ENCODE measurements around the gene SIDT1. TPM values are rescaled to one million over a fixed set of nuclear protein-coding genes. Genes with fewer than 3 reads are reported as not detected.

SIDT1 gene
- polyA plus RNA-seq, 6 donors from 2014 or later, result 34.9 to 116 (median 54.8) TPM

- Mint-ChIP-seq H3K4me3 (no peak overlapping the region), H3K4me1 (peaks cover 29 to 34% (median 30%) of the 10 kb centered on the region in 3 donors), H3K9me3 (no peaks in the 10 kb centered on the region), H3K36me3 (peaks cover 0 to 8% of the 10 kb centered on the region in 2 donors), H3K27ac (peak overlapping the region in 2 of 6 donors; percentile 25 to 51), H3K27me3 (no peaks in the 10 kb centered on the region)
- DNase-seq, result no peak
- ATAC-seq (ENCODE audit: low read depth in 2 of 2), result no peak
Observed at GRCh38 chr3:113555138-113555537, 22.8 kb downstream of the SIDT1 start.

GRCh38 chr3:113556316-113556945 lies 24.1 kb downstream of the SIDT1 start:
- H3K27me3 Mint-ChIP-seq, result no peaks in the 10 kb centered on the region

GRCh38 chr3:113556946-113557335 lies 24.6 kb downstream of the SIDT1 start:
- H3K9me3 Mint-ChIP-seq, result no peaks in the 10 kb centered on the region

More at GRCh38 chr3:113556316-113556945, 24.1 kb downstream of the SIDT1 start:
- Mint-ChIP-seq H3K4me1 (peaks cover 26 to 43% (median 34%) of the 10 kb centered on the region in 3 donors), H3K9me3 (no peaks in the 10 kb centered on the region), H3K36me3 (peaks cover 0 to 8% of the 10 kb centered on the region in 2 donors), H3K27ac (no peak overlapping the region), H3K4me3 (no peak overlapping the region)
- no peak for ATAC-seq (ENCODE audit: low read depth in 2 of 2)
- DNase-seq, result no peak

DNA sequence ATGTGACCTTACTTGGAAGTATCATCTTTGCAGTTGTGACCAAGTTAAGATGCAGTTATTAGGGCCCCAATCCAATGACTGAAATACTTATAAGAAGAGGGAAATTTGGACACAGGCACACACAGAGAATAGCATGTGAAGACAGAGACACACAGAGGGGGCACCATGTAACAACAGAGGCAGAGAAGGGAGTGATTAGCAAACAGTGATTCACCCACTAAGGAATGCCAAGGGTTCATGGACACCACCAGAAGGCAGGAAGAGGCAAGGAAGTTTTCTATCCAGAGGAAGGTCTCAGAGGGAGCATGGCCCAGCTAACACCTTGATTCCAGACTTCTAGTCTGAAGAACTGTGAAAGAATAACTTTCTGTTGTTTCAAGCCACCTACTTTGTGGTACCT lies 25.0 kb downstream of the SIDT1 start:
- Mint-ChIP-seq H3K4me3 (no peak overlapping the region), H3K36me3 (peaks cover 0 to 8% of the 10 kb centered on the region in 2 donors), H3K9me3 (no peaks in the 10 kb centered on the region), H3K27me3 (no peaks in the 10 kb centered on the region), H3K27ac (peak overlapping the region in 2 of 6 donors; percentile 48 to 58), H3K4me1 (peaks cover 21 to 40% (median 33%) of the 10 kb centered on the region in 3 donors)
- ATAC-seq (ENCODE audit: low read depth in 2 of 2) (no peak), DNase-seq (no peak)

More at GRCh38 chr3:113556946-113557335, 24.6 kb downstream of the SIDT1 start:
- Mint-ChIP-seq H3K4me1 (peaks cover 25 to 43% (median 37%) of the 10 kb centered on the region in 3 donors), H3K4me3 (no peak overlapping the region), H3K27ac (peak overlapping the region in 1 of 6 donors; percentile 48), H3K36me3 (peaks cover 0 to 8% of the 10 kb centered on the region in 2 donors), H3K27me3 (no peaks in the 10 kb centered on the region)
- ATAC-seq (ENCODE audit: low read depth in 2 of 2), result no peak
- no peak for DNase-seq

- Mint-ChIP-seq H3K4me1 (peaks cover 21 to 33% (median 29%) of the 10 kb centered on the region in 3 donors), H3K36me3 (peaks cover under 1 to 8% of the 10 kb centered on the region in 2 donors)
Observed at GRCh38 chr3:113559009-113559408, 26.7 kb downstream of the SIDT1 start.

DNA sequence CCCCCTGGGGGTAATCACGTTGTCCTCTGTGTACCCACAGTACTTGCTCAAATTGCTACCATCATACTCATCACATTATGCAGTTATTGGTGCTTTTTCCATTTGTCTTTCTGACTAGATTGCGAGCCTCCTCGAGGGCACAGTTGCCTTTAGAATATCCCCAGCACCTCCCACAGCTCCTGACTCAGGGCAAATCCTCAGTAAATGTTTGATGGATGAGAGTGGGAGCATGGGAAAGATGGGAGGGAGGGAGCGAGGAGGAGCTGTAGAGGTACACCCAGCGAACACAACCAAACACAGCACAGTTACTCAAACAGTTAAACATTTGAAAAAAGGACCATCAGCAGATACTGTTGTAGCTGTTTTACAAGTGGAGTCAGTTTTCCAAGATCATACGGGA lies 27.9 kb downstream of the SIDT1 start:
- Mint-ChIP-seq H3K4me3 (no peak overlapping the region), H3K27ac (peak overlapping the region in 2 of 6 donors; percentile 23 to 51), H3K36me3 (peaks cover 8% of the 10 kb centered on the region in 2 donors), H3K27me3 (no peaks in the 10 kb centered on the region), H3K9me3 (no peaks in the 10 kb centered on the region), H3K4me1 (peaks cover 22 to 33% (median 28%) of the 10 kb centered on the region in 3 donors)
- ATAC-seq (ENCODE audit: low read depth in 2 of 2) (no peak), DNase-seq (no peak)

More at GRCh38 chr3:113559009-113559408, 26.7 kb downstream of the SIDT1 start:
- DNase-seq (no peak), ATAC-seq (ENCODE audit: low read depth in 2 of 2) (no peak)
- no peaks in the 10 kb centered on the region for H3K9me3 Mint-ChIP-seq
- no peak overlapping the region for H3K4me3 Mint-ChIP-seq
- no peak overlapping the region for H3K27ac Mint-ChIP-seq
- H3K27me3 Mint-ChIP-seq, result no peaks in the 10 kb centered on the region

DNA sequence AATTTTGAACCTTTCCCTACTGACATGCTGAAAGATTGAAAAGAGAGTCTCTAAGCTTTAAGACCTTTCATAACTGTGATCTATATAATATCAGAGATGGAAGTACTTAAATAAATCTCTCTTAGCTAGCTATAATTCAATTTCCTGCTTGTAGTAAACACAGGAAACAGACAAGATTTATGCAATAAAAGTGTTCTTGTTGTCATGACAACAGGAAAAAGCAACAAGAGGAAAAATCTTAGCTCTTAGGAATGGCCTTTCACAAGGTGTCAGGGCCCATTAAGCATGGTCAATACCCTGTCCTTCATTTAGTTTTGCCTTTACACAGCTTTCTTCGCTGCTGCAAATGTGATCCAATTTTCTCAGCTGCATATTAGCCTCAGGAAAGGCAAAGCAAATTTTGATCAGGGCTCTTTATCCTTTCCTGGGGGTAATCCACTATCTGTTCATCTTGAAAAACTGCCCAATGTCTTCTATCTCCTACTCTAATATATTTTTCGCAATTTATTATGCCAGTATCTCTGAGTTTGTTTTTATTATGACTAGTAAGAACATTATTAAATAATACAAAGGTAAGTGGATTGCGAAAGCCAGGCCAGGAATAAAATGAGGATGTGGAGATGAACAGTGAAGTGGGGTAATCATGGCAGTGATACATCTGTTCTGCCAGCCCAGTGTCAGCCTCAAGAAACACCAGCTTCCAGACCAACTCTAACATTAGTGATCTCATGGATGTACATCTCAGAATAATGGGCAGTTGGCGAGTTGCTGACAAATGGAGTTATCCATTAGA lies 28.7 kb downstream of the SIDT1 start:
- ATAC-seq (ENCODE audit: low read depth in 2 of 2), result no peak
- Mint-ChIP-seq H3K27ac (peak overlapping the region in 4 of 6 donors; percentile 9 to 89 (median 26)), H3K9me3 (no peaks in the 10 kb centered on the region)

DNA sequence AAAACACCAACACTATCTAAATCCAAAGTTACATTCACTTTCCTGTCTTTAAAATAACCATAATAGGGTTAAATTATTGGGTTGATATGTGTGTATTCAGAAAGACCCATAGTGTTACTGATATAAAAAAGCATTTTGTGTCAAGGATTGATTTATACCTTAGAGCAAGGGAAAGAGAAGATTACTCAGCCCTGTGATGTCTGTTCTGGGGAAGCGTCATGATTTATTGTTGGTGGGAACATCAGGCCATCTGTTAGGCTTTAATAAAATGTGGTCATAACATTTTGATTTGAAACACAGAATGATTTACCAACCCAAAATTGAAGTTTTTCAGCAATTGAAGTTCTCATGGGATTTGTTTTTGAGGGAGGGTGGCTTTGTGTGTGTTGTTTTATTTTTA lies 33.2 kb downstream of the SIDT1 start:
- ATAC-seq (ENCODE audit: low read depth in 2 of 2), result no peak
- peaks cover 8% of the 10 kb centered on the region in 2 donors for H3K36me3 Mint-ChIP-seq
- H3K9me3 Mint-ChIP-seq, result no peaks in the 10 kb centered on the region
- no peaks in the 10 kb centered on the region for H3K27me3 Mint-ChIP-seq
- peak overlapping the region in 1 of 8 donors; percentile 5 for H3K4me3 Mint-ChIP-seq
- H3K27ac Mint-ChIP-seq, result peak overlapping the region in 2 of 6 donors; percentile 30 to 47
- no peak for DNase-seq
- H3K4me1 Mint-ChIP-seq, result peaks cover 9 to 16% (median 13%) of the 10 kb centered on the region in 3 donors

More for the DNA sequence above, 28.7 kb downstream of the SIDT1 start:
- Mint-ChIP-seq H3K4me1 (peaks cover 24 to 33% (median 25%) of the 10 kb centered on the region in 3 donors), H3K27me3 (no peaks in the 10 kb centered on the region), H3K36me3 (peaks cover 8% of the 10 kb centered on the region in 2 donors), H3K4me3 (no peak overlapping the region)
- no peak for DNase-seq

- no peak overlapping the region for H3K4me3 Mint-ChIP-seq
- H3K4me1 Mint-ChIP-seq, result peaks cover 4 to 15% (median 5%) of the 10 kb centered on the region in 3 donors
- peak overlapping the region in 3 of 6 donors; percentile 24 to 86 (median 30) for H3K27ac Mint-ChIP-seq
- no peaks in the 10 kb centered on the region for H3K9me3 Mint-ChIP-seq
- ATAC-seq (ENCODE audit: low read depth in 2 of 2), result no peak
- peaks cover 0 to 8% of the 10 kb centered on the region in 2 donors for H3K36me3 Mint-ChIP-seq
- no peak for DNase-seq
- H3K27me3 Mint-ChIP-seq, result no peaks in the 10 kb centered on the region
Observed at GRCh38 chr3:113570158-113570557, 37.8 kb downstream of the SIDT1 start.

- no peaks in the 10 kb centered on the region for H3K27me3 Mint-ChIP-seq
- H3K36me3 Mint-ChIP-seq, result peaks cover 0 to 8% of the 10 kb centered on the region in 2 donors
- H3K9me3 Mint-ChIP-seq, result no peaks in the 10 kb centered on the region
- no peak overlapping the region for H3K4me3 Mint-ChIP-seq
- DNase-seq (no peak), ATAC-seq (ENCODE audit: low read depth in 2 of 2) (no peak)
- H3K4me1 Mint-ChIP-seq, result peaks cover 4 to 11% (median 5%) of the 10 kb centered on the region in 3 donors
- H3K27ac Mint-ChIP-seq, result peak overlapping the region in 3 of 6 donors; percentile 7 to 92 (median 59)
Observed at GRCh38 chr3:113571360-113571759, 39.0 kb downstream of the SIDT1 start.

DNA sequence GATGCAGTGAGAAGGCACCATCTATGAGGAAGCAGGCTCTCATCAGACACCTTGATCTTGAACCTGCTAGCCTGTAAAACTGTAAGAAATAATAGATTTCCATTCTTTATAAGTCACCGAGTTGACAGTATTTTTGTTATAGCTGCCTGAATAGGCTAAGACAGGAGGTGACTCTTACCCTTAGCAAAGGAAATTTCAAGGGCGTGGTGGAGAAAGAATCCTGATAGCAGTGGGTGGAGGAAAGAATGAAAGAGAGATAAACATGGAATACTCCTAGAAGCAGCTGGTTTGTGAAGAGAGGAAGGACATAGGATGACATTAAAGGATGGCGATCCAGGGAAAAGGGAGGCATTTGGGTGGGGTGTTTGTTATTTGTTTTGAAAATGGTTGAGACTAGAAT lies 41.4 kb downstream of the SIDT1 start:
- H3K27me3 Mint-ChIP-seq, result no peaks in the 10 kb centered on the region
- no peaks in the 10 kb centered on the region for H3K9me3 Mint-ChIP-seq
- ATAC-seq (ENCODE audit: low read depth in 2 of 2) (no peak), DNase-seq (no peak)
- H3K36me3 Mint-ChIP-seq, result peaks cover 0 to 8% of the 10 kb centered on the region in 2 donors
- peak overlapping the region in 4 of 6 donors; percentile 18 to 78 (median 68) for H3K27ac Mint-ChIP-seq
- no peak overlapping the region for H3K4me3 Mint-ChIP-seq
- peaks cover 7 to 21% (median 18%) of the 10 kb centered on the region in 3 donors for H3K4me1 Mint-ChIP-seq

DNA sequence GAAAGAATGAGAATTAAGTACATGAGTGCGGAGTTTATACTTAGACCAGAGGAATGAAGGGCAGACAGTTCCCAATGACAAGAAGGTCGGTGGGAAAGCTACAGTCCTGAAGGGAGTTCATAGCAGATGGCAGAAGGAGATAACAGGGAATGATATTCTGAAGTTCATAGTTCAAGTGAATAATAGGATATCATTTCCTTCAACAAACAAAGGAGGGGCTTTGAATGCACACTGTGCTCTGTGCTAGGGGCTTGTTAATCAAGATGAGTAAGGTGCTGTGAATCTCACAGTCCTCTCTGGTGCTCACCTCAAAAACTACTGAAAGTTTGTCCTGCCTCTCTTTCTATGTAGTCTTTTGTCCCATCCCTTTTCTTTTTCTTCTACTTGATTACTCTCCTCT lies 41.9 kb downstream of the SIDT1 start:
- no peak for DNase-seq
- H3K27me3 Mint-ChIP-seq, result no peaks in the 10 kb centered on the region
- peaks cover 7 to 21% (median 18%) of the 10 kb centered on the region in 3 donors for H3K4me1 Mint-ChIP-seq
- H3K9me3 Mint-ChIP-seq, result no peaks in the 10 kb centered on the region
- H3K27ac Mint-ChIP-seq, result peak overlapping the region in 3 of 6 donors; percentile 62 to 79 (median 74)
- no peak overlapping the region for H3K4me3 Mint-ChIP-seq
- peaks cover 0 to 8% of the 10 kb centered on the region in 2 donors for H3K36me3 Mint-ChIP-seq
- ATAC-seq (ENCODE audit: low read depth in 2 of 2), result no peak

GRCh38 chr3:113575206-113575605 lies 42.9 kb downstream of the SIDT1 start:
- DNase-seq (no peak), ATAC-seq (ENCODE audit: low read depth in 2 of 2) (no peak)
- H3K27me3 Mint-ChIP-seq, result no peaks in the 10 kb centered on the region
- H3K9me3 Mint-ChIP-seq, result no peaks in the 10 kb centered on the region
- no peak overlapping the region for H3K4me3 Mint-ChIP-seq
- peaks cover 0 to 3% of the 10 kb centered on the region in 2 donors for H3K36me3 Mint-ChIP-seq
- H3K27ac Mint-ChIP-seq, result peak overlapping the region in 3 of 6 donors; percentile 5 to 79 (median 62)
- H3K4me1 Mint-ChIP-seq, result peaks cover 7 to 21% (median 18%) of the 10 kb centered on the region in 3 donors
